Ammon's horn (tissue), 1 donor: Measurements from ENCODE around the gene APBB3.
"Not testable (repeated sequence)": the region's sequence is repeated elsewhere in the genome, so short reads cannot be mapped to it uniquely, and the experiment has no call there.

ENCODE experiments used
- DNase-seq: peaks from one replicate; pipeline ENCODE4 v3.0.0-alpha.2; 2016; ENCODE audit warnings: low spot score

Gene APBB3

GRCh38 chr5:140564196-140565023 lies at the start of gene APBB3, which contains the start of gene SLC35A4:
Gene APBB3, minus strand, starts transcription at chr5:140564598. Its CDS starts 353 bp downstream, at chr5:140564245.
Gene SLC35A4, plus strand, starts transcription at chr5:140564828. Its CDS starts 2,342 bp downstream, at chr5:140567170.
- DNase-seq = peak; percentile 99

- DNase-seq = no peak
Measured at GRCh38 chr5:140611020-140611521, 46.7 kb upstream of the APBB3 start.

DNA sequence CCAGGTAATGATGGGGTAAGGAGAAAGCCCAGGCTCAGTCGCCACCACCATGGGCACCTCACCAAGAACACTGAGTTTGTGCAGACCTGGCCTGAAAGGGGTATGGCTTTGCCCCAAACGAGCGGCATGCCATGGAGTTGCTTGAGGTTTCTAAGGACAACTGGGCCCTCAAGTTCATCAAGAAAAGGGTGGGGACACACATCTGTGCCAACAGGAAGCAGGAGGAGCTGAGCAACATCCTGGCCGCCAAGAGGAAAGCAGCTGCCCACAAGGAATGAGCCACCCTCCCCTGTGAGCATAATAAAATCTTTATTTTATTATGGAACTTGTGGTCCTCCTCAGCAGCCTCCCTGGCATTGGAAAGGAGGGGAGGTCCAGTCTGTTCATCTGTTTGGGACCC lies 44.7 kb upstream of the APBB3 start:
- peak; percentile 70 for DNase-seq

DNA sequence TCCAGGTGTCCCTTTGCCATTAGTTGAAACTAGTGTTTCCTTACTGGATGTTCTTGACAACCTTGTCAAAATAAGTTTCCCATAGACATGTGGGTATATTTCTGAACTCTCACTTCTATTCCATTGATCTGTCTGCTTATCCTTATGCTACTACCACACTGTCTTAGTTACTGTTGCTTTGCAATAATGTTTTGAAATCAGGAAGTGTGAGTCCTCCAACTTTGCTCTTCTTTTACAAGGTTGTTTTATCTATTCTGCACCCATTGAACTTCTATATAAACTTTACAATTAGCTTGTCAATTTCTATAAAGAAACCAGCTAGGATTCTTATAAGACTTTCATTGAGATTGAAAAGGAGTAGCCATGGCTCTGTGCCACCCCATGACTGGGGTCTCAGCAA lies 44.3 kb upstream of the APBB3 start:
- DNase-seq = no peak

- DNase-seq = no peak
Measured at GRCh38 chr5:140607031-140607430, 42.6 kb upstream of the APBB3 start.

DNA sequence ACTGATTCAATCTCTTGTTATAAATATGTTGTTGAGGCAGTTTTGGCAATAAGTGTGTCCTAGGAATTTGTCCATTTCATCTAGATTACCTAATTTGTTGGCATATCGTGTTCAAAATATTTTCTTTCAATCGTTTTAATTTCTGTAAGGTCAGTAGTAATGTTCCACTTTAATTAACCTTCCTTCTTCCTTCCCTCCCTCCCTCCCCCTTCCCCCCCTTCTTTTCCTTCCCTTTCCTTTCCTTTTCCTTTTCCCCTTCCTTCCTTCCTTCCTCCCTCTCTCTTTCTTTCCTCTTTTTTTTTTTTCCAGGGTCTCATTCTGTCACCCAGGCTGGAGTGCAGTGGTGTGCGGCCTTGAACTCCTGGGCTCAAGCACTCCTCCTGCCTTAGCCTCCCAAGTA lies 41.5 kb upstream of the APBB3 start:
- DNase-seq = no peak

- DNase-seq = no peak
Measured at GRCh38 chr5:140603734-140604133, 39.3 kb upstream of the APBB3 start.

DNA sequence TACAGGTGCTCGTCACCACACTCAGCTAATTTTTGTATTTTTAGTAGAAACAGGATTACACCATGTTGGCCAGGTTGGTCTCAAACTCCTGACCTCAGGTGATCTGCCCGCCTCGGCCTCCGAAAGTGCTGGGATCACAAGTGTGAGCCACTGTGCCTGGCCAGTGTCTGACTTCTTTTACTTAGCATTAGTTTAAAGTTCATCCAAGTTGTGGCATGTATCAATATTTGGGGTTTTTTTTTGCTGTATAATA lies 39.0 kb upstream of the APBB3 start:
- not testable (repeated sequence) for DNase-seq

GRCh38 chr5:140602147-140602546 lies 37.7 kb upstream of the APBB3 start:
- DNase-seq = no peak

- no peak for DNase-seq
Measured at GRCh38 chr5:140600096-140600495, 35.7 kb upstream of the APBB3 start.

DNA sequence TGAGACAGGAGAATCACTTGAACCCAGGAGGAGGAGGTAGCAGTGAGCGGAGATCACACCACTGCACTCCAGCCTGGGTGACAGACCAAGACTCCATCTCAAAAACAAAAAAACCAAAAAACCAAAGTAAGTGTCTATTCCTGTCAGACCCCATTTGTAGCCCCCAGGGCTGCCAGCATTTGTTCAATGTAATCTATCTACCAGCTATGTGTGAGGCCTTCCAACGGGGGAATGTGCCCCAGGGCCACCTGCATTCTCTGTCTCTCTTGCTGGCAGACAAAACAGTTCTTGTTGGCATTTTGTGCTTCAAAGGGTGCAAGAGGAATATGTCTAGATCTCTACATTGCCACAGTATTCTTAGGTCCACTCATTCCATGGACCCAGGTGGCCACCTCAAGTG lies 34.4 kb upstream of the APBB3 start:
- DNase-seq = no peak

DNA sequence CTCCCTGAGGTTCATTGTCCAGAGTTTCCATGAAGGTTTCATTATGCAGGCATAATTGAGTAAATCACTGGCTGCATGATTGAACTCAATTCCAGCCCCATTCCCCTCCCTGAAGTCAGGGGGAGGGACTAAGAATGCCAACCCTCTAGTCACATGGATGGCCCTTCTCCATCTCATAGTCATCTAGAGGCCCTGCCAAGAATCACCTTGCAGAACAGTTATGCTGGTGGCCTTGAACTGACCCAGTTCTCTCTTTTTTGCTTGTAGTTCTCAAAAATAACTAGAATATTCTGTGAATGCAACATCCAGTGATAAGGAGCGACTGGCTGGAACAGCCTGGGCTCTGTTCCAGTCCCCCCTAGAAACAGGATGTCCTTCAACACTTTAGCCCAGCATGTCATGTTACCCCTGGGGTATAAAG lies 31.9 kb upstream of the APBB3 start:
- DNase-seq = peak; percentile 64

DNA sequence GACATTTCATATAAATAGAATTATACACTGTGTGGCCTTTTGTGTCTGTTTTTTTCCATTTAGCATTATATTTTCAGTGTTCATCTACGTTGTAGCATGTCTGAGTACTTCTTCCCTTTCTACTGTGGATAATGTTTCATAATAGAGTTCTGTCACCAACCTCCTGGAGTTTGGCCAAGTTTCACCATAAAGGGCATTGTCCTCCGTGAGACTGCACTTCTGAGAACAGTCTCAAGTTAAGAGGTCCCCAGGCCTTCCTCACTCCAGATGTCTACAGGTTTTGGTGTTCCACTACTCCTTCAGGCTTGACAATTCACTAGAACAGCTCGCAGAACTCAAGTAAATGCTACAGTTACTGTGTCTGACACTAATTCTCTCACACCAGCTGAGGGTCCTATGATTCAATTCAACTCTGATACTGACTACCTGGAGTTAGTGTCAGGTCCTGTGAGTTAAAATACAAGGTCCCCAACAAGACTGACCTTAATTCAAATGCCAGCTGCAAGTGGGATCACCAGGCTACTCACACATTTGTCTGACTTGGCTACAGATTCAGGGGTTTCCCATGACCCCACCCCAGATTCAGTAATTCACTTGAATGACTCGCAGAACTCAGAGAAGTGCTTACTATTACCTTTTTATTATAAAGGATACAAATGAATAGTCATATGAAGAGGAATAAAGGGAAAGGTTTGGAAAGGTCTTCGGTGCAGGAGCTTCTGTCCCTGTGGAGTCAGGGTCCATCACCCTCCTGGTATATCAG lies 31.3 kb upstream of the APBB3 start:
- peak; percentile 83 for DNase-seq

GRCh38 chr5:140594169-140594568 lies 29.8 kb upstream of the APBB3 start:
- DNase-seq = no peak

DNA sequence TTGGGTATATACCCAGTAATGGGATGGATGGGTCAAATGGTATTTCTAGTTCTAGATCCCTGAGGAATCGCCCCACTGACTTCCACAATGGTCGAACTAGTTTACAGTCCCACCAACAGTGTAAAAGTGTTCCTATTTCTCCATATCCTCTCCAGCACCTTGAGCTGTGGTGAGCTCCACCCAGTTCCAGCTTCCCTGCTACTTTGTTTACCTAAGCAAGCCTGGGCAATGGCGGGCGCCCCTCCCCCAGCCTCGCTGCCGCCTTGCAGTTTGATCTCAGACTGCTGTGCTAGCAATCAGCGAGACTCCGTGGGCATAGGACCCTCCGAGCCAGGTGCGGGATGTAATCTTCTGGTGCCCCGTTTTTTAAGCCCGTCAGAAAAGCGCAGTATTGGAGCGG lies 28.7 kb upstream of the APBB3 start:
- not testable (repeated sequence) for DNase-seq

- no peak for DNase-seq
Measured at GRCh38 chr5:140591747-140592372, 27.5 kb upstream of the APBB3 start.

DNA sequence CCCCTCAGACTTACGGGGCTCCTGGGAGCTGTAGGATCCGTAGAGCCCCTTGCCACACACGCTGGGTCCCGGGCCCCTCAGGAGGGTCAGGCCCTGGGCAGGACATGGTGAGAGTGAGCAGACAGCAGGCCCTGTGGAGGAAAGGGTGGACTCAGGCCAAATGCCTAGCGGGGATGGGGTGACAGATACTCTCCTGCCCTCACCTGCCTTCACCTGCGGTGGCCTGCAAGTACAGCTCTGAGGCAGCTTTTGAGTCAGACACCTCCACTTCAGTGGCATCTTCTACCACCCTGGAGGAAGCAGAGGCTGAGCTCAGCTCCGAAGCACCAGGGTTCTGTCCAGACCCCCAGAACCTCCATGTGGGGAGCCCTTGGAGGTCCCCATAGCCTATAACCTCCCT lies 26.5 kb upstream of the APBB3 start:
- no peak for DNase-seq

DNA sequence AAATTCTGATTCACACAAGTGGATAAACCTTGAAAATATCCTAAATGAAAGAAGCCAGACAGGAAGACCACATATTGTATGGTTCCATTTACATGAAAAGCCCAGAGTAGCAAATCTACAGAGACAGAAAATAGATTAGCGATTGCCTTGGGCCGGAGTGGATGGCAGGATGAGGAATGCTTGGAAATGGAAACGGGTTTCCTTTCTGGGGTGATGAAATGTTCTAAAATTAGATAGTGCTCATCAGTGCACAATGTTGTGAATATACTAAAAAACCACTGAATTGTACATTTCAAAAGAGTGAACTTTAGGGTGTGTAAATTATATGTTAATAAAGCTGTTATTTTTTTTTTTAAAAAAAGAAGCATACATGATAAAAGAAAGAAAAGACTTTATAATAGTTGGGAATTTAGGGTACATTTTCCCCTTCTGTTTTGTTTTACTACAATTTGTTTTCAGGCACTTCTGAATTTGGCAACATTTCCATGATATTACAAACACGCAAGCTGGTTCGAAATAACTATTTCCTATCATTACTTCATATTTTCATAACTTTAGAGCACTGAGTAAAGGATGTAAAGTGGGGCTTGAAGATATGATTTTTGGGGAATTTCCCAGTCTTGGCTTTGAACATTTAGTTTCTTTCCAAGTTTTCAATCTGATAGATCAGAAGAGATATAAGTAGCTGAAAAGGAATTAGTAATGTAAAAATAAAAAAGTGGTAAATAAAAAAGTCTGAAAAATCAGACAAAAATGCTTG lies 24.1 kb upstream of the APBB3 start:
- no peak for DNase-seq

DNA sequence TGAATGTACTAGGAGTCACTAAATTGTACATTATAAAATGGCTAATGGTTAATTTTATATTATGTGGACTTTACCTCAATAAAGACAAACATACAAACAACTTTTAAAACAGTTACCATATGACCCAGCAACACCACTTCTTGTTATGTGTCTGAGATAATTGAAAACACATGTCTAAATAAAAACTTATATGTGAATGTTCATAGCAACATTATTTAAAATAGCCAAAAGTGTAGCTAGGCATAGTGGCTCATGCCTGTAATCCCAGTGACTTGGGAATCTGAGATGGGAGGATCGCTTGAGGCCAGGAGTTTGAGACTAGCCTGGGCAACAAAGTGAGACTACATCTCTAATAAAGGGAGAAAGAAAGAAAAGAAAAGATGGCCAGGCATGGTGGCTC lies 23.1 kb upstream of the APBB3 start:
- no peak for DNase-seq

GRCh38 chr5:140579188-140579747 lies 14.9 kb upstream of the APBB3 start:
- DNase-seq = not testable (repeated sequence)

- DNase-seq = peak; percentile 25
Measured at GRCh38 chr5:140576776-140577201, 12.4 kb upstream of the APBB3 start.

GRCh38 chr5:140575309-140575708 lies 10.9 kb upstream of the APBB3 start:
- DNase-seq = peak; percentile 74
